Loucy (cell line): ENCODE results near the gene CBX3.
"Not testable (repeated sequence)": the region's sequence is repeated elsewhere in the genome, so short reads cannot be mapped to it uniquely, and the experiment has no call there.

ENCODE experiments used
- H2AFZ ChIP-seq: fragments of 200-600 bp; sonication (generic); 2 replicates; pipeline ENCODE4 v1.6.0; 2016; ENCODE audit warnings: antibody characterized with exemption, mild to moderate bottlenecking, low read length, moderate library complexity
- H3F3A ChIP-seq: fragments of 200-600 bp; 2 replicates; pipeline ENCODE4 v1.6.0; 2016; ENCODE audit warnings: antibody characterized with exemption, low read depth, mild to moderate bottlenecking
- H3K27me3 ChIP-seq: fragments of 200-600 bp; sonication (generic); 2 replicates; pipeline ENCODE4 v1.6.1; 2014; ENCODE audit warnings: low read length, mild to moderate bottlenecking; ENCODE audit not compliant: insufficient read depth, poor library complexity, severe bottlenecking
- H3K36me3 ChIP-seq: fragments of 200-600 bp; sonication (generic); 2 replicates; pipeline ENCODE4 v1.6.1; 2016; ENCODE audit warnings: low read length; ENCODE audit not compliant: insufficient read depth
- H3K4me1 ChIP-seq: fragments of 200-600 bp; sonication (generic); 2 replicates; pipeline ENCODE4 v1.5.1; 2014; ENCODE audit warnings: low read length, mild to moderate bottlenecking; ENCODE audit not compliant: insufficient read depth, poor library complexity, severe bottlenecking
- H3K4me2 ChIP-seq: fragments of 200-600 bp; sonication (generic); 2 replicates; pipeline ENCODE4 v1.6.0; 2014; ENCODE audit warnings: antibody characterized with exemption, low read length, low read depth, mild to moderate bottlenecking; ENCODE audit not compliant: poor library complexity, severe bottlenecking
- H3K4me3 ChIP-seq: fragments of 200-600 bp; sonication (generic); 2 replicates; pipeline ENCODE4 v1.5.1; 2014; ENCODE audit warnings: low read length, mild to moderate bottlenecking, mixed read lengths; ENCODE audit not compliant: poor library complexity, severe bottlenecking
- H3K79me2 ChIP-seq: fragments of 200-600 bp; sonication (generic); 2 replicates; pipeline ENCODE4 v1.6.1; 2014; ENCODE audit warnings: low read length; ENCODE audit not compliant: insufficient read depth
- H3K9ac ChIP-seq: fragments of 200-600 bp; sonication (generic); 2 replicates; pipeline ENCODE4 v1.6.0; 2014; ENCODE audit warnings: mild to moderate bottlenecking, low read depth, low read length, moderate library complexity; ENCODE audit not compliant: poor library complexity, severe bottlenecking
- H3K9me2 ChIP-seq: fragments of 200-600 bp; sonication (generic); replicated peaks from 2 replicates; pipeline ENCODE4 v1.6.1; 2016; ENCODE audit warnings: low read depth, low read length, mixed read lengths
- H3K9me3 ChIP-seq: fragments of 200-600 bp; sonication (generic); 2 replicates; pipeline ENCODE4 v1.6.1; 2014; ENCODE audit warnings: mild to moderate bottlenecking, antibody characterized with exemption, low read length, low read depth; ENCODE audit not compliant: insufficient read depth
- H4K20me1 ChIP-seq: fragments of 200-600 bp; sonication (generic); 2 replicates; pipeline ENCODE4 v1.6.0; 2014; ENCODE audit warnings: antibody characterized with exemption, low read length, mild to moderate bottlenecking; ENCODE audit not compliant: insufficient read depth, poor library complexity, severe bottlenecking
- EZH2phosphoT487 ChIP-seq: fragments of 200-600 bp; IDR thresholded peaks from 2 replicates; pipeline ENCODE4 v1.6.1; 2018; ENCODE audit warnings: antibody characterized with exemption, mild to moderate bottlenecking, moderate library complexity, borderline replicate concordance
- TF ChIP-seq, protein P1 (sequence below): fragments of 200-600 bp; sonication (generic); conservative IDR thresholded peaks from 2 replicates; pipeline ENCODE4 v1.5.1; 2014; ENCODE audit warnings: mild to moderate bottlenecking, antibody characterized with exemption, low read length

The CBX3 gene

DNA sequence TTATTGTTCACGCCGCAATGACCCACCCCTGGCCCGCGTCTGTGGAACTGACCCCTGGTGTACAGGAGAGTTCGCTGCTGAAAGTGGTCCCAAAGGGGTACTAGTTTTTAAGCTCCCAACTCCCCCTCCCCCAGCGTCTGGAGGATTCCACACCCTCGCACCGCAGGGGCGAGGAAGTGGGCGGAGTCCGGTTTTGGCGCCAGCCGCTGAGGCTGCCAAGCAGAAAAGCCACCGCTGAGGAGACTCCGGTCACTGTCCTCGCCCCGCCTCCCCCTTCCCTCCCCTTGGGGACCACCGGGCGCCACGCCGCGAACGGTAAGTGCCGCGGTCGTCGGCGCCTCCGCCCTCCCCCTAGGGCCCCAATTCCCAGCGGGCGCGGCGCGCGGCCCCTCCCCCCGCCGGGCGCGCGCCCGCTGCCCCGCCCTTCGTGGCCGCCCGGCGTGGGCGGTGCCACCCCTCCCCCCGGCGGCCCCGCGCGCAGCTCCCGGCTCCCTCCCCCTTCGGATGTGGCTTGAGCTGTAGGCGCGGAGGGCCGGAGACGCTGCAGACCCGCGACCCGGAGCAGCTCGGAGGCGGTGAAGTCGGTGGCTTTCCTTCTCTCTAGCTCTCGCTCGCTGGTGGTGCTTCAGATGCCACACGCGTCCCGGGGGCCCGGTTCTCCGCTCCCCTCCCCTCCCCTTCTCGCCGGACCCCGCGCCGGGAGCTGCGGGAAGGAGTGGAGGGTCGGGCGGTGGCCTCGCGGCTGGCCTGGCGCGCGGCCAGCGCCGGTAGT is at the start of gene CBX3:
Gene CBX3, plus strand, starts transcription at position 499 of the 772 bp plus-strand sequence. CDS start 1,254 bp downstream, outside the sequence.
- Histone ChIP-seq H3K9me3 (no peaks in the 10 kb centered on the region), H3K9ac (peak within 1 kb of the TSS; percentile 99), H2AFZ (peak within 1 kb of the TSS; percentile 74; the same call in 1 of the 2 replicates), H3K4me2 (peak within 1 kb of the TSS; percentile 88), H3K4me1 (peaks cover 46% of the 10 kb centered on the region), H3K79me2 (peaks cover 89% of the 10 kb centered on the region), H3F3A (peaks cover 5% of the 10 kb centered on the region), H3K27me3 (peaks cover 16% of the 10 kb centered on the region), H3K36me3 (peaks cover 39% of the 10 kb centered on the region), H3K9me2 (no peaks in the 10 kb centered on the region), H3K4me3 (peak within 1 kb of the TSS; percentile 93), H4K20me1 (peaks cover 80% of the 10 kb centered on the region)
- TF ChIP-seq EZH2phosphoT487: no peak
- TF ChIP-seq, protein P1, sequence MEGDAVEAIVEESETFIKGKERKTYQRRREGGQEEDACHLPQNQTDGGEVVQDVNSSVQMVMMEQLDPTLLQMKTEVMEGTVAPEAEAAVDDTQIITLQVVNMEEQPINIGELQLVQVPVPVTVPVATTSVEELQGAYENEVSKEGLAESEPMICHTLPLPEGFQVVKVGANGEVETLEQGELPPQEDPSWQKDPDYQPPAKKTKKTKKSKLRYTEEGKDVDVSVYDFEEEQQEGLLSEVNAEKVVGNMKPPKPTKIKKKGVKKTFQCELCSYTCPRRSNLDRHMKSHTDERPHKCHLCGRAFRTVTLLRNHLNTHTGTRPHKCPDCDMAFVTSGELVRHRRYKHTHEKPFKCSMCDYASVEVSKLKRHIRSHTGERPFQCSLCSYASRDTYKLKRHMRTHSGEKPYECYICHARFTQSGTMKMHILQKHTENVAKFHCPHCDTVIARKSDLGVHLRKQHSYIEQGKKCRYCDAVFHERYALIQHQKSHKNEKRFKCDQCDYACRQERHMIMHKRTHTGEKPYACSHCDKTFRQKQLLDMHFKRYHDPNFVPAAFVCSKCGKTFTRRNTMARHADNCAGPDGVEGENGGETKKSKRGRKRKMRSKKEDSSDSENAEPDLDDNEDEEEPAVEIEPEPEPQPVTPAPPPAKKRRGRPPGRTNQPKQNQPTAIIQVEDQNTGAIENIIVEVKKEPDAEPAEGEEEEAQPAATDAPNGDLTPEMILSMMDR: no peak

DNA sequence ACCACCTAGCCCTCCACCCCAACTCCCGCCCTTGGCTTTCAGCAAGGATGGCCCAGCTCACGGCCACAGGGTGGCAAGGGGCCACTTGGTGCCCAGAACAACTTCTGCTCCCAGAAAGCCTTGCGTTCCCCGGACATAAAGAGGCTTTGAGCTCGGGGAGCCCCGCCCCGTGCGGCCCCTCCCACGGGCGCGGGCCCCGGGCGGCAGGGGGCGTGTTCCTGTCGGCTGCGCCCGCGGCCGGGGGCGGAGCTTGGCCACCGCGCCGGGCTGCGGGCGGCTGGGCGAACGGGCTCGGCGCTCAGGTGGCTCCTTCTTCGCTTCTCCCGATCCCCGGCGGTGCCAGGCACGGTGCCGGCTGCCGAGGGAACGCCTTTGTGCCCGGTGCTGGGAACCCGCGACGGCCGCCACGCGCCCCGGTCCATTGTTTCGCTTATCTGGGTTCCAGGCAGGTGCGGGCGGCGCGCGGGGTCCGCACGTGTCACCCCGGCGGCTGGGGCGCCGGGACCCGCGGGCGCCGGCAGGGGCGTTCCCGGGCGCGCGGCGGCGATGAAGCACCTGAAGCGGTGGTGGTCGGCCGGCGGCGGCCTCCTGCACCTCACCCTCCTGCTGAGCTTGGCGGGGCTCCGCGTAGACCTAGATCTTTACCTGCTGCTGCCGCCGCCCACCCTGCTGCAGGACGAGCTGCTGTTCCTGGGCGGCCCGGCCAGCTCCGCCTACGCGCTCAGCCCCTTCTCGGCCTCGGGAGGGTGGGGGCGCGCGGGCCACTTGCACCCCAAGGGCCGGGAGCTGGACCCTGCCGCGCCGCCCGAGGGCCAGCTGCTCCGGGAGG is 49.4 kb upstream of the CBX3 start, which contains the start of gene NFE2L3:
Gene NFE2L3, plus strand, starts transcription at position 246 of the 829 bp plus-strand sequence. Its CDS starts 301 bp downstream, at position 547.
- H3K36me3 ChIP-seq: no peaks in the 10 kb centered on the region
- no peaks in the 10 kb centered on the region for H3K9me2 ChIP-seq
- no peaks in the 10 kb centered on the region for H3K27me3 ChIP-seq
- H3F3A ChIP-seq: no peaks in the 10 kb centered on the region
- TF ChIP-seq, protein P1: no peak
- no peak for TF ChIP-seq EZH2phosphoT487
- H3K4me2 ChIP-seq: peak within 1 kb of the TSS; percentile 77
- H3K9me3 ChIP-seq: no peaks in the 10 kb centered on the region
- H3K9ac ChIP-seq: peak within 1 kb of the TSS; percentile 69
- H3K79me2 ChIP-seq: no peaks in the 10 kb centered on the region
- peak within 1 kb of the TSS; percentile 79 for H3K4me3 ChIP-seq
- no peaks in the 10 kb centered on the region for H4K20me1 ChIP-seq
- peak within 1 kb of the TSS; percentile 87 for H2AFZ ChIP-seq
- H3K4me1 ChIP-seq: peaks cover 42% of the 10 kb centered on the region

DNA sequence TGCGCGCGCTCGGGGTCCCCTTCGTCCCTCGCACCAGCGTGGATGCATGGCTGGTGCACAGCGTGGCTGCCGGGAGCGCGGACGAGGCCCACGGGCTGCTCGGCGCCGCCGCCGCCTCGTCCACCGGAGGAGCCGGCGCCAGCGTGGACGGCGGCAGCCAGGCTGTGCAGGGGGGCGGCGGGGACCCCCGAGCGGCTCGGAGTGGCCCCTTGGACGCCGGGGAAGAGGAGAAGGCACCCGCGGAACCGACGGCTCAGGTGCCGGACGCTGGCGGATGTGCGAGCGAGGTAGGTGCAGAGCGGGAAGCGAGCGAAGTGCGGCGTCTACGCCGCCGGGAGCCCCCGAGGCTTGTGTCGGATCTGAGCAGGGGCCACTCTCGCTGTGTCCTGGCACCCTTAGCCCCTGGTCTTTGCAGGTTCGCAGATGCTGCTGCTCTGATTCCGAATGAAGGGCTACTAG is 48.7 kb upstream of the CBX3 start:
- H3K27me3 ChIP-seq, H3K9ac ChIP-seq: not testable (repeated sequence)
- H3K4me1 ChIP-seq: peaks cover 48% of the 10 kb centered on the region

More for the DNA sequence above, 48.7 kb upstream of the CBX3 start:
- not testable (repeated sequence) for H2AFZ ChIP-seq, H3K79me2 ChIP-seq, H3K36me3 ChIP-seq, H4K20me1 ChIP-seq, H3F3A ChIP-seq, H3K9me3 ChIP-seq, H3K9me2 ChIP-seq
- H3K4me3 ChIP-seq: peak overlapping the region; percentile 79
- peak overlapping the region; percentile 77 for H3K4me2 ChIP-seq
